ENCODE results near the gene CNOT8. TPM values are rescaled to one million over a fixed set of nuclear protein-coding genes. Genes with fewer than 3 reads are reported as not detected.

The CNOT8 gene
- total and polyA plus RNA-seq, 4 donors: 53.9 to 87.0 (median 68.7) TPM

DNA sequence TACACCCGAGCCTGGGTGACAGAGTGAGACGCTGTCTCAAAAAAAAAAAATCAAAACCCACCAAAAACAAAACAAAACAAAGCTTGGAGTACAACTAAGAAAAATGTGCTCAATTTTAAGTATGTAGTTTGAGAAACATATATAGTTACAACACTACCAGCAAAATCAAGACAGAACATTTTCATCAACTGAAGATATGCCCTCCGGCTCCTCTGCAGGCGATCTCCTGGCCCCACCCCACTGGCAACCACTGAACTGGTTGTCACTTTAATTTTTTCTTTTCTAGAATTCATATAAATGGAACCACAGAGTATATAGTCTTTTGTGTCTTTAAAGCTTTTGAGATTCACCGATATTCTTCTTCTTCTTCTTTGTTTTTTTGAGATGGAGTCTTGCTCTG, 35.0 kb downstream of the CNOT8 start:
- no peaks in the 10 kb centered on the region for H3K27me3 ChIP-seq (ENCODE audit: control insufficient read depth in 3 of 3, insufficient read depth in 3 of 3, low read length in 2 of 3)
- no peak overlapping the region for H3K27ac ChIP-seq (ENCODE audit: low read depth in 1 of 2, low read length in 1 of 2)
- TF ChIP-seq, protein P1, sequence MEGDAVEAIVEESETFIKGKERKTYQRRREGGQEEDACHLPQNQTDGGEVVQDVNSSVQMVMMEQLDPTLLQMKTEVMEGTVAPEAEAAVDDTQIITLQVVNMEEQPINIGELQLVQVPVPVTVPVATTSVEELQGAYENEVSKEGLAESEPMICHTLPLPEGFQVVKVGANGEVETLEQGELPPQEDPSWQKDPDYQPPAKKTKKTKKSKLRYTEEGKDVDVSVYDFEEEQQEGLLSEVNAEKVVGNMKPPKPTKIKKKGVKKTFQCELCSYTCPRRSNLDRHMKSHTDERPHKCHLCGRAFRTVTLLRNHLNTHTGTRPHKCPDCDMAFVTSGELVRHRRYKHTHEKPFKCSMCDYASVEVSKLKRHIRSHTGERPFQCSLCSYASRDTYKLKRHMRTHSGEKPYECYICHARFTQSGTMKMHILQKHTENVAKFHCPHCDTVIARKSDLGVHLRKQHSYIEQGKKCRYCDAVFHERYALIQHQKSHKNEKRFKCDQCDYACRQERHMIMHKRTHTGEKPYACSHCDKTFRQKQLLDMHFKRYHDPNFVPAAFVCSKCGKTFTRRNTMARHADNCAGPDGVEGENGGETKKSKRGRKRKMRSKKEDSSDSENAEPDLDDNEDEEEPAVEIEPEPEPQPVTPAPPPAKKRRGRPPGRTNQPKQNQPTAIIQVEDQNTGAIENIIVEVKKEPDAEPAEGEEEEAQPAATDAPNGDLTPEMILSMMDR (IDR thresholded peaks at IDR 0.05; ENCODE audit: control extremely low read depth, extremely low read depth): no peak
- no peak overlapping the region for H3K9ac ChIP-seq (ENCODE audit: insufficient read depth in 1 of 2, low read length in 2 of 2)
- no peaks in the 10 kb centered on the region for H3K9me3 ChIP-seq (ENCODE audit: control insufficient read depth in 4 of 4, insufficient read depth in 3 of 4, low read length in 3 of 4)
- 87 to 88% methylated on average over 5 of the region's 5 CpGs for WGBS, 2 donors
- peaks cover 0 to 3% (median 0%) of the 10 kb centered on the region in 5 donors for H3K4me1 ChIP-seq (ENCODE audit: control insufficient read depth in 5 of 5, insufficient read depth in 5 of 5, low read length in 5 of 5)
- H3K36me3 ChIP-seq (ENCODE audit: control insufficient read depth in 4 of 4, insufficient read depth in 4 of 4, low read length in 4 of 4): peaks cover 37 to 51% (median 46%) of the 10 kb centered on the region in 4 donors
- no peak overlapping the region for H3K4me3 ChIP-seq
- no peak for DNase-seq
- no peak for ATAC-seq (ENCODE audit: insufficient read depth, low FRiP score)

DNA sequence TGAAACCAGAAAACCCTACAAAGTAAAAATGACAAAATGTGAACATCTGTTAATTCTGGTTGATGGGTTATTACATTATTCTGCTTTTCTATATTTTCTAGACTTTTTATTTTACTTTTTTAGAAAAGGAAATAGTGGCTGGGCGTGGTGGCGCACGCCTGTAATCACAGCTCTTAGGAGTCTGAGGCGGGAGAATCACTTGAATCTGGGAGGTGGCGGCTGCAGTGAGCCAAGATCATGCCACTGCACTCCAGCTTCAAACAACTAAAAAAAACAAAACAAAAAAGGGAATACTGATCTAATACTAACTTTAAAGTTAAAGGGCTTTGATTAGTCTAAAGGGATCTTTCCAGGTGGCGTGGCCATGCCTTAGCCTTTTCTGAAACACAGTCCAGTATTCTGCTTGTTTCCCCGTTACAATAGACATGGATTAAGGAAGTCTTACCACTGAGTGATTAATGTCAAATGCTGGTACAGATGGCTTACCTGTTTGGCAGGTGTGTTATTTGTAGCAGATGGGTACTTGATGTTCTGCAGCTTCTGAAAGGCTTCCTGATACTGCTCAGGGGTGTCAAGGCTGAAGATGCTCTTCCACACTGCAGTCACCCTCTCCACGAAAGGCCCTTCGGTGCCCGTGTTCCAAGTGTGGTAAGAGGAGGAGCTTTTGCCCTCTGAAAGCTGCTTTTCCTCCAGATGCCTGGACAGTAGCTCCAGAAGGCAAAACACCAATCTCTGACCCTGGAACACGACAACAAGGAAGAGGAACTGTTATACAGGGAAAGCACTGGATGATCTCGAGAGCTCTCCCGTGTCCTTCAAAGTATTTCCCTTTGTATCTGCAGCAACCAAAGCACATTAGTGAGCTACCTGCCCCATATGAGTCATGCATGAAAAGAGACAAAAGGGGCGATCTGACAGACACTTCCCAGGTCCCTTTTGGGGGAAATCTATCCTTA, 37.5 kb downstream of the CNOT8 start:
- ATAC-seq (ENCODE audit: insufficient read depth, low FRiP score) (no peak), DNase-seq (no peak)
- Histone ChIP-seq H3K4me3 (no peak overlapping the region), H3K9ac (ENCODE audit: insufficient read depth in 1 of 2, low read length in 2 of 2) (no peak overlapping the region), H3K4me1 (ENCODE audit: control insufficient read depth in 5 of 5, insufficient read depth in 5 of 5, low read length in 5 of 5) (peaks cover 0 to 3% (median 0%) of the 10 kb centered on the region in 5 donors), H3K36me3 (ENCODE audit: control insufficient read depth in 4 of 4, insufficient read depth in 4 of 4, low read length in 4 of 4) (peaks cover 27 to 60% (median 45%) of the 10 kb centered on the region in 4 donors), H3K9me3 (ENCODE audit: control insufficient read depth in 4 of 4, insufficient read depth in 3 of 4, low read length in 3 of 4) (no peaks in the 10 kb centered on the region), H3K27me3 (ENCODE audit: control insufficient read depth in 3 of 3, insufficient read depth in 3 of 3, low read length in 2 of 3) (no peaks in the 10 kb centered on the region), H3K27ac (ENCODE audit: low read depth in 1 of 2, low read length in 1 of 2) (no peak overlapping the region)
- TF ChIP-seq, protein P1 (IDR thresholded peaks at IDR 0.05; ENCODE audit: control extremely low read depth, extremely low read depth): no peak
- 81 to 88% methylated on average over 14 of the region's 14 CpGs for WGBS, 2 donors

- no peak overlapping the region for H3K4me3 ChIP-seq
- no peak overlapping the region for H3K9ac ChIP-seq (ENCODE audit: insufficient read depth in 1 of 2, low read length in 2 of 2)
- TF ChIP-seq, protein P1 (IDR thresholded peaks at IDR 0.05; ENCODE audit: control extremely low read depth, extremely low read depth): no peak
- peaks cover 0 to 3% (median 0%) of the 10 kb centered on the region in 5 donors for H3K4me1 ChIP-seq (ENCODE audit: control insufficient read depth in 5 of 5, insufficient read depth in 5 of 5, low read length in 5 of 5)
- H3K27ac ChIP-seq (ENCODE audit: low read depth in 1 of 2, low read length in 1 of 2): no peak overlapping the region
- ATAC-seq (ENCODE audit: insufficient read depth, low FRiP score) (no peak), DNase-seq (no peak)
- H3K9me3 ChIP-seq (ENCODE audit: control insufficient read depth in 4 of 4, insufficient read depth in 3 of 4, low read length in 3 of 4): no peaks in the 10 kb centered on the region
- no peaks in the 10 kb centered on the region for H3K27me3 ChIP-seq (ENCODE audit: control insufficient read depth in 3 of 3, insufficient read depth in 3 of 3, low read length in 2 of 3)
- peaks cover 21 to 58% (median 43%) of the 10 kb centered on the region in 4 donors for H3K36me3 ChIP-seq (ENCODE audit: control insufficient read depth in 4 of 4, insufficient read depth in 4 of 4, low read length in 4 of 4)
Measured at GRCh38 chr5:154896562-154897165, 38.2 kb downstream of the CNOT8 start.

All from lung (tissue), 12 donors.